GM19455 (cell line): ENCODE data around the gene CEP55.
"Not testable (repeated sequence)": the region's sequence is repeated elsewhere in the genome, so short reads cannot be mapped to it uniquely, and the experiment has no call there.

Source experiments
- ATAC-seq: cut with Tn5 transposase; IDR thresholded peaks from one replicate; pipeline ENCODE4 v1.9.1; 2021; ENCODE audit not compliant: unreplicated experiment

Gene CEP55

DNA sequence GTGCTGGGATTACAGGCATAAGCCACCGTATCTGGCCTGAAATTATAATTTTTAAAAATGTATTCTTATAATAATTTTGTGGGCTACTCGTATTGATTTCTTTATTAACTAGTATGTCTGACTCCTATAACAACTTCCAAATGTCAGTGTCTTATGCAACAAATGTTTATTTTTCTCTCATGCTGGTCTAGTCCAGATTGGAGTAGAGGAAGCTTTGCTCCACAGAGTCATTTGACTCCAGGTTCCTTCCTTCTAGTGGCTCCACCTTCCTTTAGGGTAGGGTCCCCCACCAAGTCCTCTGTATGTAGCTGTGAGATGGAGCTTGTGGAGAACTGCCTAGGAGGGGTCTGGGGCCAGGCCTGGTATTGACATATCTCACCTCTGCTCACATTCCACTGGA lies 8.7 kb downstream of the CEP55 start:
- no peak for ATAC-seq

DNA sequence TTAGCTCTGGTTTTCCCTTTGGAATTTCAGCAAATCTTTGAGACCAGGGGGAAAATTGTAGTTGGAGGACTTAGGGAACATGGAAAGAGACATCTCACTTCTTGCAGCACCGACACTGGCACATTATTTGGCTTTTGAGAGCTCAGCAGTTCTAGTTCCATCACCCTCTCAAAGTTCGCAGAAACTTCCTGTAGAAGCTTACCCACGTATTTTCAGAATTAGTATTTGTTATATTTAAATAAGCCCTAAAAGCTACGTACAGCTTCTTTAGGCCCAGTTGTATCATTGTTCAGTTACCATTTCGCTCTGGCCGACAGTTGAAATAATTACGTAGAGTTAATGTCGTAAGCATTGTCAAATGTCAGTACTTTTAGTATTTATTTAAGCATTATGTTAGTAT lies 13.4 kb downstream of the CEP55 start:
- ATAC-seq = no peak

DNA sequence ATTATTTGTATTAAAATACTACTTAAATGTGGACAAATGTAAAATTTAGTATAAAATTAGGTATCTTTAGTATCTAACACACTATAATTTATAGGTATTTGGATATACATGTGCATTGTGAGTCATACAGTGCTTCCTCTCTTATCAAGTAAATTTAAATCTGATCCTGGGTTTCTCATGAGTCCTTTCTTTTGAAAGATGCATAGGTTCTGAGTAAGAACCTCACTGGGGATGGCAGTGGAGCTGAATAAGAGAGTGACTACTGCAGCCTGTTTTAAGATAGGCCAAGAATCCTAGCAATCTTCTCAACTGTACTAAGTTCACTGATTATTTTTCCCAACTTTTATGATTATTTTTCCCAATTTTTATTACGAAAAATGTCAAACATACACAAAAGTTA lies 16.2 kb downstream of the CEP55 start:
- no peak for ATAC-seq

DNA sequence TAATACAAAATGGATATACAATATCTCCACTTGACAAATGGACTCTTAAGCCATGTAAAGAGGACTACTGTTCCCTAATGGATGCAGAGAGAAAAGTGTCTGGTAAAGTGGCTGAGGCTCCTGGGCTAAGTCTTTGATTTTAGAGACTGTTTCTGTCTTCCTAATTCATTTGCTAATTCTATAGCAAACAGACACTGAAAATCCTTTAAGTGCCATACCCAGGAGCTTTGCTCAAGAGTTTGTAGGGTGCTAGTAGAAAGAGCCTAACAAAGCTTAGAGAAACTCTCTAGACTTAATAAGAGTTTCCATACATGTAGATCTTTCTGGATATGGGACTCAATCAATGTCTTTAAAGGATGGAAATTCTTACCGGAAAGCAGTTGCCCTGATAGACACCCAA lies 16.7 kb downstream of the CEP55 start:
- ATAC-seq = no peak

DNA sequence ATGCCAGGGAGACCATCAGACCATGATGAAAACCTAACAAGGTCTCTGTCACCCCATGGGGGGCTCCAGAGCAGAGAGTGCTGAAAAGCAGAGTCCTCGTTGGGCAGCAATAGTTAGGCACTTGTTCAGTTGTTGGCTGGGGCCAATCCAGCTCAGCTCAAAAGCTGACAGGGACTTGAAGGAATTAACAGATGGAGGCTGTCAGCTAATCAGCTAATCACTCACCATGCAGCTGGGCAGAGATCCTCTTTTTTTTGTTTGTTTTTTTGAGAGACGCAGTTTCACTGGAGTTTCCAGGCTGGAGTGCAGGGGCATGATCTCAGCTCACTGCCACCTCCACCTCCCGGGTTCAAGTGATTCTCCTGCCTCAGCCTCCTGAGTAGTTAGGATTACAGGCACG lies 18.1 kb downstream of the CEP55 start:
- ATAC-seq = no peak

DNA sequence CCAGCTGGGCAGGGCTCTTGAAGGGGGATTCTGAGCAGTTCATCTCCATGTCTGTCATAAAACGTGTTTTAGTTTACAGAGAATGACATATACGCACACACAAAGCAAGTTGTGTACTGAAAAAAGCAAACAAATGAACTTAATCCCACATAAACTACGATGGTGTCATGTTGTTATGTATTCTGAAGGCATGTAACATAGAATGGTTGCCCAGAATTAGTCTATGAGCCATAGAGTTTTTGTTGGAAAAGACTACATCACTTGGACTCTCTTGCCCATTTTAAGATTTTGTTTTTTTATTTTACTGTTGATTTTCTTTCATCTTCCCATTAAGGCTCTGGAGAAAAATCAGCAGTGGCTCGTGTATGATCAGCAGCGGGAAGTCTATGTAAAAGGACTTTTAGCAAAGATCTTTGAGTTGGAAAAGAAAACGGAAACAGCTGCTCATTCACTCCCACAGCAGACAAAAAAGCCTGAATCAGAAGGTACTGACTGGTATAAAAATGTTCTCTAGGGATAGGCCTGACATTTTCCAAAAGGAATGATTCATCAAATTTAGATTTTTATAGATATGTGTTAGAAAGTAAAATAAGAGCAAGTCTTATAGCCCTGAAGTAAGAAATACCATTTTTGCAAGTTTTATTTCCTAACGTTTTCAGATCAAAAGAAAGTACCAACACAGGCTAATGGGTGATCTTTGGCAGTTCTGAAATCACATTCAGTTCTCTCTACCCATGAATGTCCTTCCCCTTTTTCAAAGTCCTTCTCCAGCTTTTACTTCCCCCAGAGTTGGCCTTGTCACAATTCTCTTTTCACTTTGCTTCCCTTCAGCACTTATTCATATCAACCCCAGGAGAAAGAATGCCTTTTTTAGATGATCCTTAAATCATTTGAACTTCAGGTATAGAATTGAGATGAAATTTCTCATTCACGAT lies 18.9 kb downstream of the CEP55 start:
- ATAC-seq = no peak

DNA sequence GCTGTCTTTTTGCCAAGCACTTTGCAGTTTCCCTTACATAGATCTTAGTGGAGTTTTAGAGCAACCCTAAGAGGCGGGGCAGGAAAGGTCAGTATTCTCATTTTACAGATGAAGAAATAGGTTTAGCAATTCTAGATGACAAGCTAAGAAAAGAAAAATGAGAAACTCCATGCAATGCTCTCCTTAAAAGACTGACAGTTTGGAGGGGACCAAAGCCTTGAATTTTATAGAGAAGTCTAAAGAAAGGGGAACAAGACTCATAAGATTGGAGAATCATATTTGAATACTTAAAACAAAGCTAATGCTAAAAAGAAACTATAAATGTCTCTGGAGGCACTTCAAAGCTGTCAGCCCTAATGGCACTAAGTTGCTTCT lies 19.6 kb downstream of the CEP55 start:
- ATAC-seq = no peak

DNA sequence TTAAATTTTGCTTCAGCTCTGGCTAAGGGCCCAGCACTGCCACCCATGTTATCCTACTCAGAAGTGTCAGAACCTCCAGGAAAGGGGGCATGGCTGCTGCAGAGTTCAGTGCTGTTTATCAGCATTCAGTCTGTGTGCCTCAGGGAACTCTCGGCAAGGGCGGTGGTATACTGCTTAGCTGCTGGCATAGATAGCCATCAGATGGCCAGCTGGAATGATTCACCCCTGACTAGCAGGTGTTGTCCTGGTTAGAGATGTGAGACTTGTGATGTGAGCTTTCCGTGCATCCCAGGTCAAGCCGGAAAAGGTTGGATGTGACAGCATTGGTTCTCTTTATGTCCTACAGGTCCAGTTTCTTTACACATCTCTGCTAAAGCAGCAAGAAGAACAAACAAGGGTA lies 22.1 kb downstream of the CEP55 start:
- ATAC-seq = no peak

DNA sequence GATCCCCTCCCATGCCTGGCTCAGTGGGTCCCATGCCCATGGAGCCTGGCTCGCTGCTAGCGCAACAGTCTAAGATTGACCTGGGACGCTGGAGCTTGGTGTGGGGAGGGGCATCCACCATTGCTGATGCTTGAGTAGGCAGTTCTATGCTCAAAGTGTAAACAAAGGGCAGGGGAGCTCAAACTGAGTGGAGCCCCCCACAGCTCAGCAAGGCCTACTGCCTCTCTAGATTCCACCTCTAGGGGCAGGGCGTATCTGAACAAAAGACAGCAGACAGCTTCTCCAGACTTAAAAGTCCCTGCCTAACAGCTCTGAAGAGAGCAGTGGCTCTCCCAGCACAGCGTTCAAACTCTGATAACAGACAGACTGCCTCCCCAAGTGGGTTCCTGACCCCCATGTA lies 38.9 kb downstream of the CEP55 start:
- ATAC-seq = no peak

DNA sequence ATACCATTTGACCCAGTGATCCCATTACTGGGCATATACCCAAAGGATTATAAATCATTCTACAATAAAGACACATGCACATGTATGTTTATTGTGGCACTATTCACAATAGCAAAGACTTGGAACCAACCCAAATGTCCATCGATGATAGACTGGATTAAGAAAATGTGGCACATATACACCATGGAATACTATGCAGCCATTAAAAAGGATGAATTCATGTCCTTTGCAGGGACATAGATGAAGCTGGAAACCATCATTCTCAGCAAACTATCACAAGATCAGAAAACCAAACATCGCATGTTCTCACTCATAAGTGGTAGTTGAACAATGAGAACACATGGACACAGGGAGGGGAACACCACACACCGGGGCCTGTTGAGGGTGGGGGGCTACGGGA lies 44.5 kb downstream of the CEP55 start:
- ATAC-seq = not testable (repeated sequence)

DNA sequence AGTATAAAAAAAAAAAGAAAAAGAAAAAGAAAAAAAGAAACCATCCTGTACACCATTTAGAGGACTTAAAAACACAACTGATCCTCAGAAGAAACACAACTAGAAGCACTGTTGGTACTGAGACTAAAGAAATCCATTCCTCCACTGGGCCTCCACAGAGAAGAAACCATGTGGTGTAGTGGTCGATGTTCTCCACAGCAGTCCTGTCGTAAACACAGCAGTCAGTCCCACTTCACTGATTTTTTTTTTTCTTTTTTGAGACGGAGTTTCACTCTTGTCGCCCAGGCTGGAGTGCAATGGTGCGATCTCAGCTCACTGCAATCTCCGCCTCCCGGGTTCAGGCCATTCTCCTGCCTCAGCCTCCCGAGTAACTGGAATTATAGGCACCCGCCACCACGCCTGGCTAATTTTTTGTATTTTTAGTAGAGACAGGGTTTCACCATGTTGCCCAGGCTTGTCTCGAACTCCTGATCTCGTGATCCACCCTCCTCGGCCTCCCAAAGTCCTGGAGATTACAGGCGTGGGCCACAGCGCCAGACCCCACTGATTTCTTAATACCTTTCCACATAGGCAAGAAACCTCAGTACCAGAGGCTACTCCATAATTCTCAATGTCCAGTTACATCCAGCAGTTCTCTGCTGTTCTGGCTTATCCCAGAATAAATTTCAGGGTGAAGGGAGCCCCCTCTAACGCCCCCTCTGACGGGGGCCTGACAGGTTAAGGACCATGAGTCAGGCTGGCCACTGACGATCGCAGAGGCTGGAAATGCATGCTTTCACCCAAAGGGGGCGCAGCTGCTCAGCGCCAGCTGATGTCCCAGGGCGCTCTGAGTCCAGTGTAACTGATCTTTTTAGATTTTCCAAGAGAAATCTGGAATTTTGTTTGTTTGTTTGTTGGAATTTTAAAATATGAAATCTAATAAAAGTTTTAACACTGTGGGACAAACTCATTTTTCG lies 45.3 kb downstream of the CEP55 start:
- ATAC-seq = no peak

DNA sequence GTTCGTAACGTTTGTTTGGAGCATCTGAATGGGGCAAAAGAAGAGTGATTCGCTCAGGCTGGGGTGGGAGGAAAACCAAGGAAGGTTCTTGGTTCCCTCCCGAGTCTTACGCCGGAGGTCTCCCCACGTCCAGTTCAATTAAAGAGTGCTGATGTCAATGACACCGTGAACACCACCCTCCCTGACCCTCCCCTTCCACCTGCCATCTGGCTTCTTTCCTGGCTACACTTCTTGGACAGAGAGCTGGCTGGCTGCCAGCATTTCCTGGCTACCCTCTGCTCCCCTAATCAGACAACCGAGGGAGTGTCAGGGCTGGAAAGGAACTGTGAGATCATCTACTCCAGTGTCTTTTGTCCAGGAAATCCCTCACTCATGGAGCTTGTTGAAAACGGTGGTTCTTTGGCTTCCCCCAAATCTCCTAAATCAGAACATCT lies 46.0 kb downstream of the CEP55 start:
- no peak for ATAC-seq

DNA sequence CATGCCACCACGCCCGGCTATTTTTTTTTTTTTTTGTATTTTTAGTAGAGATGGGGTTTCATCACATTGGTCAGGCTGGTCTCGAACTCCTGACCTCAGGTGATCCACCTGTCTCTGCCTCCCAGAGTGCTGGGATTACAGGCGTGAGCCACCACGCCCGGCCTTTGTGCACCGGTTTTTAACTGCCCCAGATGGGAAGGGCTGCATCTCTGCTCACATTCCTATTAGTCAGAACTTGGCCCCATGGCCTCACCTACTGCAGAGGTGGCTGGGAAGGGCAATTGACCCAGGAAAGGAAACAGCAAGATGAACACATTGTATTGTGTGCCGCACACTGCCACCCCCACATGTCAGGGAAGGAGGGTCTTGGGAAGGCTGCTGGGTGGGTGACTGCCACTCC lies 50.6 kb downstream of the CEP55 start:
- not testable (repeated sequence) for ATAC-seq

DNA sequence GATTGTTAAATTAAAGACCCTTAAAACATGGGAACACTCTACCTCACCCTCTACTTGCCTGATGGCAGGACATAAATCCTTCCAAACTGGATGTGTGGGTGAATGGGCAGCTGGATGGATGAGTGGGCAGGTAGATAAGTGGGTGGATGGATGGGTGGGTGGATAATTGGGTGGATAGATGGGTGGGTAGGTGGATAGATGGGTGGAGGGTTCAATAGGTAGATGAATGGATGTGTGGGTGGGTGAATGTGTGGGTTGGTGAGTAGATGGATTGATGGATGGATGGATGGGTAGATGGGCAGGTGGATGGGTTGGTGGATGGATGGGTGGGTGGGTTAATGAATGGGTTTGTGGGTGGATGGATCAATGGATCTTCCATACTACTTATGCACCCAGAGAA lies 51.1 kb downstream of the CEP55 start:
- no peak for ATAC-seq

DNA sequence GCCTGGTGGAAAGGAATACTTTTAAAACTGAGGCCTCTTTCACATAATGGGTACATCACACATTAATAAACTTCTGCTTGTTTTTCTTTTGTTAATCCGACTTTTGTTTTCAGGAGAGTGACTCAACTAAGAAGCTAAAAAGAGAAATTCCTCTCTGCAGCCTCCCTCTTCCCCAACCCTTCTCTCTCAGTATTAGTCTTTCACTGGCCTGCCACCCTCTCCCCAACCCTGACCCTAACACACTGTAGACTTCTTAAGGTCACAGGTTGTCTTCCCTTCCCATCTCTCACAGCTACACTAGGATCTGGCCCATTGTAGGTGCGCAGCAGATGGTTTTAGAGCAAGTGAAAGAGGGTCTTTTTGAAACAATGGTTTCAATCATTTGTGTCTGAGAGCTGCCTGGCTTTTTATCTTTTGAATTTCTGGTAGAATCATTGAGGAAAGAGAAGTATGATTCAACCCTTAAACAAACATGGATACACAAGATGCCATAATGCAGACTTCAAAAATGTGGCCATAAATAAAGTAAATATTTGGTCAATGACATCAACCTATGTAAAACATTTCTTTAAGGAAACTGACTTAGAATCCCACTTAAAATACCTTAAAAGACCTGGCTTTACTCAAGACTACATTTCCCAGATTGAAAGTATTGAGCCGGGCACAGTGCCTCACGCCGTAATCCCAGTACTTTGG lies 52.1 kb downstream of the CEP55 start:
- ATAC-seq = no peak

DNA sequence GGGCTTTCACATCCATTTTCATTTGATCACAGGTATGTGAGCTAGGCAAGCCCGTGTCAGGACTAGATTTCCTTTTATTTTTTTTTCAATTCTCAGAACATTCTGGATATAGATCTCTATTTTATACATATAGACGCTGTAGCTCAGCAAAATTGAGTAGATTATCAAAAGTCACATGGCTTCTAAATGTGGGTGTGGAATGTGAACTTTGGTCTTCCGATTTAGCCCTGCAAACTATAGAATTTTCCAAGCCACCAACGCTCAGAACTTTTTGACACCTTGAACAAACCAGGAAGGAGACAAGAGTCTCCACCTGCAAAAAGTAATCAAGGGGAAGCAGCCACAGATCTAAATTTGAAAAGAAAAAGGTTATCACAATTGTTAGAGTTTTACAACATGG lies 54.2 kb downstream of the CEP55 start:
- ATAC-seq = no peak

DNA sequence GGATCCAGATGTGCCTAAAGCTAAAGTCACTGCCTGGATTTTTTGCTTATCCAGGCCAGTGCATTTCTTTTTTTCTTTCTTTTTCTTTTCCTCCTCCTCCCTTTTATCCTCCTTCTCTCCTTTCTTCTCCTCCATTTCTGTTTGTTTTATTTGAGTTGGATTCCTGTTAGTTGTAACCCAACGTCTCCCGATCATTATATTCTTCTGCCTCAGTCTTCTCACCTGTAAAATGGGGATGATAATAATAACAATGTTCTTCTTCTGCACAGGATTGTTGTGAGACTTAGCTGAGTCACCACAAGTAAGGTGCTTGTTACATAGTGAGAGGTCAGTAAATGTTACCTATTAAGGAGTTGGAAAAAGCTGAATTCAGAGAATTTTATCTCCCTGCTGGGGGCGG lies 56.4 kb downstream of the CEP55 start:
- no peak for ATAC-seq

DNA sequence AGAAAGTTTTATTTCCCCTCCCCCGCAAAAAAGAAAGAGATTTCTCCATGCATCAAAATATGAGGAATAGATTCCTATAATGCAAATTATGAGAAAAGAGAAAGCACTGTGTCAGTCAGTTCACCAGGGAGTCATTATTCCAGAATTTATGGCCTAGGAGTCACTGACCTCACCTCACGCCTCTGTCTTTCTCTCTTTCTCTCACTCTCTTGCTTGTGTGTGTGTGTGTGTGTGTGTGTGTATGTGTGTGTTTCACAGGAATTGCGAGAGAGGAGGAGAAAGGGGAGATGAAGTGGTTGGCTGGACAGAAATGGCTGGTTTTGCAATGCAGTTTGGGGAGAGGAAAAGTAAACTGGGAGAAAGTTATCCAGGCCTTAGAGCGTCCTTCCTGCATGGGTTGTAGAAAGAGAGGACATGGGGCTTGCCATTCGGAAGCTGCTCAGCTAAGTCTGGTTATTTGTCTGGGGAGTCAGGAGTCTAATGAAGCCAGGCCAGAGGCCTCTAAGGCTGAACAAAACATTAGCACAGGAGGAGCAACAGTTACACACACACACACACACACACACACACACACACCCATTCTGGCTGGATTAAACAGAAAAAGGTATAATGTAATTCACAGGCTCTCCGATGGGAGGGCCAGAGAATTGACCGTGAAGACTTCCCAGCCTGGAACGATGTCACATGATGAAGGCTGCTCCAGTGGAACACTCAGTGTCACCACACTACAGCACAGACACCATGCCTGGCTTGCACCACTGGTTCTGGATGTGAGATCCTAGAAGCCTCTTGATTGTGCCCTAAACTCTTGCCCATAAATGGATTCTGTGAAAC lies 57.3 kb downstream of the CEP55 start:
- no peak for ATAC-seq

DNA sequence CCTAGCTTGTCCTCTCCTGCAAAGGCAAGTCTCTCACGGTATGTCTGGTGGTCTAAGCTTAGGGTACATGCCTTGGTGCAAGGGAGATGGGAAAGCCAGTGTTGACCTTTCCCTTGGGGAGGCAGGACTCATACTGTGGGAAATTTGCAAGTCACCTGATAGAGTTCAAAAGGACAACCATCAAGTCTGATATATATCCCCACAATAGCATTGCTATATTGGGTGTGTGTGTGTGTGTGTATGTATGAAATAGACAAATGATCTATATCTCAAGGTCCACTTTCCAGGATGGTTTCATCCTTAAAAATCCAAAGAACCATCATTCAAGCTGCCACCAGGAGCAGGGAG lies 57.9 kb downstream of the CEP55 start:
- no peak for ATAC-seq

DNA sequence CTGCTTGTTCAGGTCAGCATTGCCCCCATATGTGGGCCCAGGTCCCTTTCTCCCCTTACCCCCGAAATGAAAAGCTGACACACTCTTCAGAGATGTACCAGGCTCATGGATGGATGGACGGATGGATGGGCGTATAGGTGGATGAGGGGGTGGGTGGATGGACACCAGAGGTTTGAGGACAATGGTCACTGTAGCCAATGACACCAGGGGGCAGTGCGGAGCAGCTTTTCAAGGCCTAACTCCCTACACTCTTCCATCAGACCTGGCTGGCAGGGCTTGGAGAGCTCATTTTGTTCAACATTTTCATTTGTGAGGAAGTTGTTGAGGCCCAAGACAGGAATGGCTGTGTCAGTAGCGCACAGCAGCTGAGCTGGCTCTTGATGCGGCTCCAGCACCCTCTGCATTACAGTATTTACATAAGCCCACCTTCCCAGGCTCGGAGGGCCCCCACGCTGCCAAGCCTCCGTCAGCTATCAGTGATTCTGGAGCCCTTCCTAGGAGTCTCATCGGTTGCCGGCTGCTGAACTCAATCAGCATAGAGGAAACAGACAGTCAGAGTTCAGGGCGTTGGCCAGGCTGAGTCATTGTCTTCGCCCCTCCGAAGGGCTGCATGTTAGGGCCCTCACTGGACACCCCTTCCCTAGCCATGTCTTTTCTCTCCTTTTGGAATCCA lies 58.5 kb downstream of the CEP55 start:
- no peak for ATAC-seq
